Immature natural killer cell (primary cell): Measurements from ENCODE around the gene DOCK3. TPM values are rescaled to one million over a fixed set of nuclear protein-coding genes. Genes with fewer than 3 reads are reported as not detected.
"Not testable (repeated sequence)": the region's sequence is repeated elsewhere in the genome, so short reads cannot be mapped to it uniquely, and the experiment has no call there.

ENCODE experiments used
- DNase-seq, 3 donors: peaks; one replicate each; pipeline ENCODE4 v3.0.0; 2022; ENCODE audit warnings: mixed read lengths in 1 of 3
- H3K27ac Mint-ChIP-seq, 6 donors: one replicate each; pipeline ENCODE4 v1.8.0; 2020; ENCODE audit warnings: mixed read lengths in 6 of 6, mild to moderate bottlenecking in 5 of 6, inconsistent platforms in 4 of 6, moderate library complexity in 3 of 6
- H3K27me3 Mint-ChIP-seq, 3 donors: one replicate each; pipeline ENCODE4 v1.8.0; 2020 to 2021; ENCODE audit warnings: low read depth in 3 of 3, mild to moderate bottlenecking in 3 of 3, mixed read lengths in 3 of 3, moderate library complexity in 3 of 3, inconsistent platforms in 1 of 3
- H3K36me3 Mint-ChIP-seq, 3 donors: one replicate each; pipeline ENCODE4 v1.8.0; 2020; ENCODE audit warnings: mixed read lengths in 3 of 3, inconsistent platforms in 2 of 3, mild to moderate bottlenecking in 2 of 3
- H3K4me1 Mint-ChIP-seq, 2 donors: one replicate each; pipeline ENCODE4 v1.8.0; 2020; ENCODE audit warnings: inconsistent platforms in 2 of 2, mild to moderate bottlenecking in 2 of 2, mixed read lengths in 2 of 2, moderate library complexity in 1 of 2
- H3K4me3 Mint-ChIP-seq, 5 donors: one replicate each; pipeline ENCODE4 v1.8.0; 2020; ENCODE audit warnings: mild to moderate bottlenecking in 5 of 5, mixed read lengths in 5 of 5, inconsistent platforms in 3 of 5, moderate library complexity in 3 of 5
- H3K9me3 Mint-ChIP-seq, 6 donors: one replicate each; pipeline ENCODE4 v1.8.0; 2020; ENCODE audit warnings: mild to moderate bottlenecking in 6 of 6, mixed read lengths in 6 of 6, inconsistent platforms in 4 of 6, moderate library complexity in 3 of 6
- polyA plus RNA-seq, 3 donors: library from polyadenylated mRNA; unstranded; fragments of 300-500 nt; fragmentation: Illumina TruSeq; gene quantifications; one replicate each; pipeline ENCODE4 v1.2.3, GENCODE V29; 2021

DOCK3 gene
- polyA plus RNA-seq, 3 donors from 2014 or later, result 0.06 to 0.08 TPM; not detected in 1

DNA sequence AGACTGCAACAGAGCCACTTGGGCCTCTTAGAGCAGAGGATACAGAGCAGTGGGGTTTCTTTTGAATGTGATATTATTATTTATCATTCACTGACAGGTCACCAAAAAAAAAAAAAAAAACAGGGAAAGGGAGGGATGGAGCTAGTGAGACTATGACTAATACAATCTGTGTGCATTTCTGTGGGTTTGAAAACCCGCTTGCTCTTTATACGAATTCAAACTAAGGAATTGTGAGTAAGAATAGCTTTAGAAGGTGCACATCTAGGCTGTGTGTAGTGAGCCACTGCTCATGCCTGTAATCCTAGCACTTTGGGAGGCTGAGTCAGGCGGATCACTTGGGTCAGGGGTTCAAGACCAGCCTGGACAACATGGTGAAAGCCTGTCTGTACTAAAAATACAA is 523.8 kb downstream of the DOCK3 start:
- H3K27ac Mint-ChIP-seq, result no peak overlapping the region
- H3K27me3 Mint-ChIP-seq, result peaks cover 1 to 7% (median 3%) of the 10 kb centered on the region in 3 donors
- H3K36me3 Mint-ChIP-seq, result peaks cover 5 to 6% (median 6%) of the 10 kb centered on the region in 3 donors
- H3K4me3 Mint-ChIP-seq, result no peak overlapping the region
- DNase-seq, result no peak
- peaks cover 0 to 11% (median 2%) of the 10 kb centered on the region in 6 donors for H3K9me3 Mint-ChIP-seq
- no peaks in the 10 kb centered on the region for H3K4me1 Mint-ChIP-seq

DNA sequence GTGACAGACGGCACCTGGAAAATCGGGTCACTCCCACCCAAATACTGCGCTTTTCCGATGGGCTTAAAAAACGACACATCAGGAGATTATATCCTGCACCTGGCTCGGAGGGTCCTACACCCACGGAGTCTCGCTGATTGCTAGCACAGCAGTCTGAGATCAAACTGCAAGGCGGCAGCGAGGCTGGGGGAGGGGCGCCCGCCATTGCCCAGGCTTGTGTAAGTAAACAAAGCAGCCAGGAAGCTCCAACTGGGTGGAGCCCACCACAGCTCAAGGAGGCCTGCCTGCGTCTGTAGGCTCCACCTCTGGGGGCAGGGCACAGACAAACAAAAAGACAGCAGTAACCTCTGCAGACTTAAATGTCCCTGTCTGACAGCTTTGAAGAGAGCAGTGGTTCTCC is 524.6 kb downstream of the DOCK3 start:
- H3K36me3 Mint-ChIP-seq, result not testable (repeated sequence)

DNA sequence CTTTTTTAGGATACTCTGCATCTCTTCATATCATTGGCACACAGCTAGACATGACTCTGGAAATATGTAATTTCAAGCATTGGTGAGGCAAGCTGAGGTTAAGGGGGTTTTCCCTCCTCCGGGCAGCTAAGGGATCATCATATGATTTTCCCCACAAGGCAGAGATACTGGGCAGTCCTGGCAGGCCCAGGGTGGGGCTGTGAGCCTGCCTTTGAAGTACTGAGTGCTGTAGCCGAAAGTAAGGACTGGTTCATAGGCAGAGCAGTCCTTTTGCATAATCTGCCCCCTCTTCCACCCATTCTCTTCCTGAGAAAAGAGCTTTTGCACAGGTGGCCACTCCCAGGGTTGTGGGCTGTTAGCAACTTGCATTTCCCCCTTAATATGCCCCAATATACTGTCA is 541.6 kb downstream of the DOCK3 start:
- DNase-seq, result no peak
- no peak overlapping the region for H3K4me3 Mint-ChIP-seq
- no peak overlapping the region for H3K27ac Mint-ChIP-seq
- H3K4me1 Mint-ChIP-seq, result no peaks in the 10 kb centered on the region
- H3K36me3 Mint-ChIP-seq, result peaks cover 0 to 4% (median 3%) of the 10 kb centered on the region in 3 donors
- H3K27me3 Mint-ChIP-seq, result peaks cover 0 to 1% (median 0%) of the 10 kb centered on the region in 3 donors
- no peaks in the 10 kb centered on the region for H3K9me3 Mint-ChIP-seq

More for the DNA sequence above, 524.6 kb downstream of the DOCK3 start:
- not testable (repeated sequence) for H3K27me3 Mint-ChIP-seq, DNase-seq, H3K27ac Mint-ChIP-seq, H3K4me1 Mint-ChIP-seq, H3K4me3 Mint-ChIP-seq
- peaks cover 0 to 11% (median 2%) of the 10 kb centered on the region in 6 donors for H3K9me3 Mint-ChIP-seq

DNA sequence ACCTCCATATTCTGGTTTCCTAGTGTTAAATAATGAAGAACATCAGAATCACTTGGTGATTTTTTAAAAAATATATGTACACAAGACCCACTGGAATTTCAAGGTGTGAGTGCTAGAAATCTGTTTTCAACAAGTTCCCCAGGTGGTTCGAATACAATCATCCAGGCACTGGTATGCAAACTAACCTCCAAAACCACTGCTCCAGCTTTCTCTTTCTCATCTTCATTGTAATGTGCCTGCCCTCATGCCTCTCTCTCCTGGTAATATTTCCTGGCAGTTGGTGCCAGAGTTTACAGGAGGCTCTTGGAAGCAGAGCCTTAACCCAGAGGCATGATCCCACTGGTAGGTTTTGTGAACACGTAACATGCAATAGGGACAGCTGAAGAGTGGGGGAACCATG is 547.2 kb downstream of the DOCK3 start:
- Mint-ChIP-seq H3K4me3 (no peak overlapping the region), H3K27ac (no peak overlapping the region), H3K27me3 (peaks cover 0 to 2% (median 0%) of the 10 kb centered on the region in 3 donors), H3K9me3 (no peaks in the 10 kb centered on the region), H3K36me3 (no peaks in the 10 kb centered on the region), H3K4me1 (no peaks in the 10 kb centered on the region)
- no peak for DNase-seq

DNA sequence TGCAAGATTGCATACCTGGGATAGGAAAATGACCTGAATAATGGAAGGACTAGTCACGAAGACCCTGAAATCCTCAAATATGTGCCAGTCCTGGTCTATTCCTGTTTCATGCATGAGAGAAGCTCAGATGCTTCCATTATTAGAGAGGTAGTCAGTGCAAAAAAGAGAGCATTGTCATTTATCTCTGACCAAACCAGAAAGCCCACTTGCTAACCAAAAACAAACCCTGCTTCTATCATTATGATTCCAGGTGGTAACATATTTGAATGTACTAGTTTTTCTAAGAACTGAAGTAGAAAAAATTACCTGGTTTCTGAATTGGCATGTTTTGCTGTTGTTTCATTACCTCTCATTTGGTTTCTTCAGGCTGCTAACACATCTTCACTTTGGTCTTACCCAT is 549.6 kb downstream of the DOCK3 start:
- H3K9me3 Mint-ChIP-seq, result no peaks in the 10 kb centered on the region
- H3K27me3 Mint-ChIP-seq, result peaks cover 0 to 7% (median 0%) of the 10 kb centered on the region in 3 donors
- H3K36me3 Mint-ChIP-seq, result no peaks in the 10 kb centered on the region
- no peaks in the 10 kb centered on the region for H3K4me1 Mint-ChIP-seq
- DNase-seq, result no peak
- H3K27ac Mint-ChIP-seq, result no peak overlapping the region
- no peak overlapping the region for H3K4me3 Mint-ChIP-seq

DNA sequence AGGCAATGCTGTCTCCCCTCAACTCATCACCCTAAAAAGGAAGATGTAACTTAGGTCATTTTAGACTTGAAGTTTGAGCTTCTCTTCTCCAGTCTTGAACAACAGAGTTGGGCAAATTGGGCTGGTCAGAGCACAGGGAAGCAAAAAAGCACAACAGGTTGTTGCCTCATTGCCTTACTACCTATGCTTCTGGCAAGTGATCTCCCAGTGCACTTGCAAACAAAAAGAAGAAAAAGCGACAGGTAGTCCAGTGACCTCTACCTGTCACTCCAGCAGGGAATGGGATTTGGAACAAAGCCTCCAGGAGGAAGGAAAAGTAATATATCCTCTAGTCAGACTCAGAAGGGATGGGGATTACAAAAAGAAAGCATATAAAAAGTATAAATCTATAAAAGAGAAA is 550.1 kb downstream of the DOCK3 start:
- peaks cover 0 to 7% (median 0%) of the 10 kb centered on the region in 3 donors for H3K27me3 Mint-ChIP-seq
- peak overlapping the region in 1 of 6 donors; percentile 54 for H3K27ac Mint-ChIP-seq
- no peak overlapping the region for H3K4me3 Mint-ChIP-seq
- H3K36me3 Mint-ChIP-seq, result no peaks in the 10 kb centered on the region
- H3K9me3 Mint-ChIP-seq, result no peaks in the 10 kb centered on the region
- no peaks in the 10 kb centered on the region for H3K4me1 Mint-ChIP-seq
- no peak for DNase-seq

DNA sequence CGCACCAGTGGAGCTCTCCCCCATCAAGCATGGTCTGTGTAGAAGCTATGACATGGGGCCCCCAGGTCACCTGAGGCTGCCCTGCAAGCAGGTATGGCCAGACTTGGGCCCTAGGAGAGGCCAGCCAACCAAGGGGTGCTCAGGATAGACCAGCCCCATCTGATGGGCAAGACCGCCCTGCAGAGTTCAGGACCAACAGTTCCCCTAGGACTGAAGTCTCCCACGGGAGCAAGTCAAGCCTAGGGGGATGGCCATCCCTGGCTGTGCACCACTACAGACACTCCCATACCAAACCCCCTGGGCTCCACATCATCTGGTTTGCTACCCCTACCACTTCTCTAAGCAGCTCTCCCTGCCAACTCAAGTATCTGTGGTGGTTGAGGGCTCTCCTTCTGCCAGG is 568.2 kb downstream of the DOCK3 start:
- DNase-seq, result no peak
- no peak overlapping the region for H3K4me3 Mint-ChIP-seq

DNA sequence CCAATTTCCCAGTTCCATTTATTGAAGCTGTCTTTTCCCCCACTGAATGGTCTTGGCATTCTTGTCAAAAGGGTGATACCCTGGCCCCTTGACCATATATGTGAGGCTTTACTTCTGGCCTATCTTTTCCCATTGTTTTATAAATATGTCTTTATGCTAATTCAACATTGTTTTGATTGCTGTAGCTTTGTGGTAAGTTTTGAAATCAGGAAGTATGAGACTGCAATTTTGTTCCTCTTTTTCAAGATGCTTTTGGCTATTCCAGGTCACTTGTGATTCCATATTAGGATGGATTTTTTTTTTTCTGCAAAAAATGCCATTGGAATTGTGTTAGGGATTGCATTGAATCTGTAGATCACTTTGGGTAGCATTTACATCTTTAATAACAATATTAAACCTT is 569.2 kb downstream of the DOCK3 start:
- no peak overlapping the region for H3K27ac Mint-ChIP-seq

More for the DNA sequence above, 568.2 kb downstream of the DOCK3 start:
- H3K36me3 Mint-ChIP-seq, result no peaks in the 10 kb centered on the region
- H3K27me3 Mint-ChIP-seq, result peaks cover 0 to 2% (median 2%) of the 10 kb centered on the region in 3 donors
- H3K4me1 Mint-ChIP-seq, result no peaks in the 10 kb centered on the region
- H3K27ac Mint-ChIP-seq, result no peak overlapping the region
- no peaks in the 10 kb centered on the region for H3K9me3 Mint-ChIP-seq

DNA sequence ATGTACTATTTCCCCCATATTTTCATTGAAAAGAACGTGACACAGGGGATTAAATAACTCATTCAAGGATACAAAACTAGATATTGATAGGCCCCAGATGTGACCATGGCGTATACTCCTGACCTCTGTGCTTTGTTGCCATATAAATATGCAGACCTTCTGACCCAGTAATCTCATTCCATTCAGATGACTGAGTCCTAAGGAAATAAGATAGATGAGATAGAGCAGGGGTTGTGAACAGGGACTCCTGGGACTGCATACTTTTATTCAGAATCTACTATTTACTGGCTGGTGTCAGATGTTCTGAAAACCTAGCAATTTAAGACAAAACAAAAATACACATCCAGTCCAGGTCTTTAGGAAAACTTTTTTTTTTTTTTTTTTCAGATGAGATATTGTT is 571.1 kb downstream of the DOCK3 start:
- Mint-ChIP-seq H3K9me3 (peaks cover 0 to 2% (median 0%) of the 10 kb centered on the region in 6 donors), H3K36me3 (no peaks in the 10 kb centered on the region), H3K4me3 (no peak overlapping the region), H3K4me1 (no peaks in the 10 kb centered on the region), H3K27me3 (peaks cover 2 to 3% (median 2%) of the 10 kb centered on the region in 3 donors), H3K27ac (no peak overlapping the region)
- DNase-seq, result no peak

More for the DNA sequence above, 569.2 kb downstream of the DOCK3 start:
- no peaks in the 10 kb centered on the region for H3K9me3 Mint-ChIP-seq
- no peaks in the 10 kb centered on the region for H3K4me1 Mint-ChIP-seq
- peaks cover 0 to 3% (median 2%) of the 10 kb centered on the region in 3 donors for H3K27me3 Mint-ChIP-seq
- H3K36me3 Mint-ChIP-seq, result no peaks in the 10 kb centered on the region
- H3K4me3 Mint-ChIP-seq, result no peak overlapping the region
- no peak for DNase-seq

DNA sequence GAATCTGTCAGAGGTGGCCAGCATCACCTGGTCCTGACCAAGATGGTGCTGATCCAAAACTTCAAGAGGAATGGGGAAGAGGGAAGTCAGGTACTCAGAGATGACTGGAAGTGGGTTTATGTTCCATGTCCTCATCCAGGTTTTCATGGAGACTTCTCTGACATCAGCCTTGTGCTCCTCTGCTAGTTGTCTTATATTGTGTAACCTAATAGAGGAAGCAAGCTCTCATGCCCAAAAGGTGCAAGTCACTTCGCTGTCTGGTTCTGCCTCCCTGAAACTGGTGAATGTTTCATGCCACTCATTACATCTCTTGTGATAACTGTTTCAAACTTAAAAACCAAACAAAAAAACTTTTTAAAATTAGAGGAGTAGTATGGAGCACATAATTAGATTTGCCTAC is 583.1 kb downstream of the DOCK3 start:
- H3K4me3 Mint-ChIP-seq, result no peak overlapping the region
- H3K36me3 Mint-ChIP-seq, result peaks cover 0 to 3% (median 0%) of the 10 kb centered on the region in 3 donors
- H3K9me3 Mint-ChIP-seq, result no peaks in the 10 kb centered on the region
- no peak overlapping the region for H3K27ac Mint-ChIP-seq
- peaks cover 1 to 14% (median 4%) of the 10 kb centered on the region in 3 donors for H3K27me3 Mint-ChIP-seq
- H3K4me1 Mint-ChIP-seq, result no peaks in the 10 kb centered on the region
- no peak for DNase-seq

DNA sequence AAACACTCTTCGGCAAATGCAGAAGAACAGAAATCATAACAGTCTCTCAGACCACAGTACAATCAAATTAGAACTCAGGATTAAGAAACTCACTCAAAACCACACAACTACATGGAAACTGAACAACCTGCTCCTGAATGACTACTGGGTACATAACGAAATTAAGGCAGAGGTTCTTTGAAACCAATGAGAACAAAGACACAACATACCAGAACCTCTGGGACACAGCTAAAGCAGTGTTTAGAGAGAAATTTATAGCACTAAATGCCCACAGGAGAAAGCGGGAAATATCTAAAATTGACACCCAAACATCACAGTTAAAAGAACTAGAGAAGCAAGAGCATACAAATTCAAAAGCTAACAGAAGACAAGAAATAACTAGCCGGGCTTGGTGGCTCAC is 589.4 kb downstream of the DOCK3 start:
- DNase-seq, H3K9me3 Mint-ChIP-seq, H3K36me3 Mint-ChIP-seq, H3K4me1 Mint-ChIP-seq, H3K27me3 Mint-ChIP-seq, H3K4me3 Mint-ChIP-seq: not testable (repeated sequence)
- peak overlapping the region in 1 of 6 donors; percentile 13 for H3K27ac Mint-ChIP-seq

DNA sequence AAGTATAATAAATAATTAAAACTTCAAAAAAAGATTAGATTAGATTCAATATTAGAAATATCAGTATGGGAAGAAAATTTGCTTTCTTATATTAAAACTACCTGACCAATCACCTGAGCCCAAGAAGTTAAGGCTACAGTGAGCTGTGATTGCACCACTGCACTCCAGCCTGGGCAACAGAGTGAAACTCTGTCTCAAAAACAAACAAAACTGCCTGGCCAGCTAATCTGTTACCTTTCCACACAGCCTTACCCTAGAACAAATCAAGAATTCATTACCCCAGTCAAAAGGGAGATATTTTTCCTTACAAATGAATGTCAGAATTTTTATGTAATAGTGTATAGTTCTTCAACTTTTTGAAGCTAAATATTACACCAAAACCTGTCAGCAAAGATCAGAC is 593.4 kb downstream of the DOCK3 start:
- DNase-seq, result no peak
- Mint-ChIP-seq H3K27ac (peak overlapping the region in 1 of 6 donors; percentile 20), H3K4me1 (no peaks in the 10 kb centered on the region), H3K36me3 (no peaks in the 10 kb centered on the region), H3K27me3 (peaks cover 2 to 5% (median 5%) of the 10 kb centered on the region in 3 donors), H3K4me3 (no peak overlapping the region), H3K9me3 (peaks cover 0 to 3% (median under 1%) of the 10 kb centered on the region in 6 donors)

DNA sequence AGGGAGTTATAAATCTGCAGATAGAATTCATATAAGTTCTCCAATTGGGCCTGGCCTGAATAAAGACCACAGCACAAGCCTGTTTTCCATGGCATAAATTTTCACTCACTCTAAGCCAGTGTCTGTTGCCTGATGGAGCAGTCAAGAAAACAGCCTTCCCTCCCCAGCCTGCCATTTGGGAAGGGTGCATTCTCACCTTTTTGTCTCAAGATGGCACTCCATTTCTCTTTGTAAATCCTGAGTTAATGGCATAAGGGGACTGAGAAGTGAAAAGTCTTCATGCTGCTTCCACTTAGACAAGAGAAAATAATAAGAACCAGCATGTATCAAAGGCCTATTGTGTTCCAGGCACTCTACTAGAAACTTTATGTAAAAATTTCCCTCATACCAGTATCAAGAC is 594.7 kb downstream of the DOCK3 start:
- Mint-ChIP-seq H3K4me1 (no peaks in the 10 kb centered on the region), H3K27ac (no peak overlapping the region), H3K9me3 (peaks cover 0 to 3% (median under 1%) of the 10 kb centered on the region in 6 donors), H3K4me3 (no peak overlapping the region), H3K27me3 (peaks cover 2 to 5% (median 3%) of the 10 kb centered on the region in 3 donors), H3K36me3 (no peaks in the 10 kb centered on the region)
- no peak for DNase-seq

DNA sequence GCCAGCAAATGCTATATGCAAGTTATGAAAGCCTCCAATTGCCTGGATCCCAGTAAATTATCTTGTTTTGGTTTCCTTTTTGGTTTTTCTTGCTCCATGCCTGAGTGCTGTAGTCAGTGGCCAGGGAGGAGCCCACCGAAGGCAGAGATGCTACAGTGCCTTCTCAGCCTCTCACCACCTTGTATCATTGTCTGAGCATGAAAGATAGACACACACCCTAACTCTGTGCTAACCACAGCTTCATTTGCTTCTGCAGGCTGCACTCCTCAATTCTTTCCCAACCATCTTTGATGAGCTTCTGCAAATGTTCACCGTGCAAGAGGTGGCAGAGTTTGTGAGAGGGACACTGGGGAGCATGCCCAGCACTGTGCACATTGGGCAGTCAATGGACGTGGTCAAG is 595.8 kb downstream of the DOCK3 start:
- Mint-ChIP-seq H3K27me3 (peaks cover 1 to 2% (median 2%) of the 10 kb centered on the region in 3 donors), H3K4me1 (no peaks in the 10 kb centered on the region), H3K27ac (peak overlapping the region in 1 of 6 donors; percentile 22), H3K4me3 (no peak overlapping the region), H3K36me3 (no peaks in the 10 kb centered on the region), H3K9me3 (peaks cover 0 to 3% (median 0%) of the 10 kb centered on the region in 6 donors)
- no peak for DNase-seq

DNA sequence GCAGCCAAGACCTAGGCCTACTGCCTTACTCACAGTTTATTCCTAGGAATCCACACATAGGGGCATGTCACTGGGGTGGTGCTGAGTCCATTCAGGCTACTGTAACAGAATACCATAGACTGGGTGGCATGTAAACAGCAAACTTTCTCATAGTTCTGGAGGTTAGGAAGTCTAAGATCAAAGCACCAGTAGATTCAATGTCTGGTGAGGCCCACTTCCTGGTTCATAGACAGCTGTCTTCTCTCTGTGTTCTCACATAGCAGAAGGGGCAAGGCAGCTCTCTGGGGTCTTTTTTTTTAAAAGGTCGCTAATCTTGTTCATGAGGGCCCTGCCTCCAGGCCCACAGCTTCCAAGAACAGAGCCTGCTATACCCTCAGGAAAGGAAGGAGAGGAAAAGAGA is 596.4 kb downstream of the DOCK3 start:
- peaks cover 1 to 2% (median 2%) of the 10 kb centered on the region in 3 donors for H3K27me3 Mint-ChIP-seq
- H3K4me3 Mint-ChIP-seq, result no peak overlapping the region
- no peaks in the 10 kb centered on the region for H3K36me3 Mint-ChIP-seq
- no peak for DNase-seq
- peak overlapping the region in 1 of 6 donors; percentile 22 for H3K27ac Mint-ChIP-seq
- peaks cover 0 to 3% (median 0%) of the 10 kb centered on the region in 6 donors for H3K9me3 Mint-ChIP-seq
- no peaks in the 10 kb centered on the region for H3K4me1 Mint-ChIP-seq
